ENCODE results near the gene MR1. TPM values are rescaled to one million over a fixed set of nuclear protein-coding genes. Genes with fewer than 3 reads are reported as not detected.
"Not testable (repeated sequence)": the region's sequence is repeated elsewhere in the genome, so short reads cannot be mapped to it uniquely, and the experiment has no call there.

The MR1 gene
- total and polyA plus RNA-seq, 2 donors from 2014 or later, result 15.2 to 29.3 TPM

- H3K9ac ChIP-seq (ENCODE audit: low read length in 3 of 3), result no peak overlapping the region
- no peaks in the 10 kb centered on the region for H3K27me3 ChIP-seq (ENCODE audit: control insufficient read depth, insufficient read depth, low read length)
- no peak overlapping the region for H3K4me3 ChIP-seq (ENCODE audit: low read length in 3 of 3)
- no peak overlapping the region for H3K27ac ChIP-seq (ENCODE audit: low read depth in 2 of 2, low read length in 2 of 2)
- intact Hi-C loops (cut with DNase I), result no loop called here
- DNase-seq (no peak), FAIRE-seq (no peak)
- H3K4me1 ChIP-seq (ENCODE audit: control insufficient read depth in 2 of 3, insufficient read depth in 2 of 3, low read depth in 1 of 3, low read length in 3 of 3), result peaks cover 0 to 4% (median 0%) of the 10 kb centered on the region in 3 donors
- H3K9me3 ChIP-seq (ENCODE audit: control insufficient read depth in 2 of 3, insufficient read depth in 1 of 3, low read length in 3 of 3), result no peaks in the 10 kb centered on the region
- no peaks in the 10 kb centered on the region for H3K36me3 ChIP-seq (ENCODE audit: control insufficient read depth in 2 of 3, insufficient read depth in 3 of 3, low read length in 3 of 3)
- TF ChIP-seq CTCF (IDR thresholded peaks at IDR 0.05; ENCODE audit: borderline replicate concordance, extremely low read depth, insufficient read depth), result no peak
Measured at GRCh38 chr1:181040284-181040865, 6.6 kb downstream of the MR1 start.

GRCh38 chr1:181043025-181043888 lies 9.5 kb downstream of the MR1 start:
- DNase-seq, result no peak
- Histone ChIP-seq H3K27ac (ENCODE audit: low read depth in 2 of 2, low read length in 2 of 2) (no peak overlapping the region), H3K4me3 (ENCODE audit: low read length in 3 of 3) (no peak overlapping the region), H3K9me3 (ENCODE audit: control insufficient read depth in 2 of 3, insufficient read depth in 1 of 3, low read length in 3 of 3) (no peaks in the 10 kb centered on the region), H3K9ac (ENCODE audit: low read length in 3 of 3) (no peak overlapping the region), H3K27me3 (ENCODE audit: control insufficient read depth, insufficient read depth, low read length) (no peaks in the 10 kb centered on the region), H3K4me1 (ENCODE audit: control insufficient read depth in 2 of 3, insufficient read depth in 2 of 3, low read depth in 1 of 3, low read length in 3 of 3) (no peaks in the 10 kb centered on the region), H3K36me3 (ENCODE audit: control insufficient read depth in 2 of 3, insufficient read depth in 3 of 3, low read length in 3 of 3) (no peaks in the 10 kb centered on the region)
- intact Hi-C loops (cut with DNase I), result no loop called here
- FAIRE-seq, result no peak
- TF ChIP-seq CTCF (IDR thresholded peaks at IDR 0.05; ENCODE audit: borderline replicate concordance, extremely low read depth, insufficient read depth), result no peak

- FAIRE-seq, result no peak
Measured at GRCh38 chr1:181044449-181044966, 10.7 kb downstream of the MR1 start.

GRCh38 chr1:181045946-181046345 lies 12.2 kb downstream of the MR1 start:
- H3K9me3 ChIP-seq (ENCODE audit: control insufficient read depth in 2 of 3, insufficient read depth in 1 of 3, low read length in 3 of 3); FAIRE-seq; H3K4me3 ChIP-seq (ENCODE audit: low read length in 3 of 3); intact Hi-C loops (cut with DNase I); H3K36me3 ChIP-seq (ENCODE audit: control insufficient read depth in 2 of 3, insufficient read depth in 3 of 3, low read length in 3 of 3); H3K27ac ChIP-seq (ENCODE audit: low read depth in 2 of 2, low read length in 2 of 2); H3K27me3 ChIP-seq (ENCODE audit: control insufficient read depth, insufficient read depth, low read length); DNase-seq; H3K4me1 ChIP-seq (ENCODE audit: control insufficient read depth in 2 of 3, insufficient read depth in 2 of 3, low read depth in 1 of 3, low read length in 3 of 3); H3K9ac ChIP-seq (ENCODE audit: low read length in 3 of 3): not testable (repeated sequence)

More at GRCh38 chr1:181044449-181044966, 10.7 kb downstream of the MR1 start:
- Histone ChIP-seq H3K9ac (ENCODE audit: low read length in 3 of 3) (no peak overlapping the region), H3K27ac (ENCODE audit: low read depth in 2 of 2, low read length in 2 of 2) (no peak overlapping the region), H3K27me3 (ENCODE audit: control insufficient read depth, insufficient read depth, low read length) (no peaks in the 10 kb centered on the region), H3K4me3 (ENCODE audit: low read length in 3 of 3) (no peak overlapping the region), H3K9me3 (ENCODE audit: control insufficient read depth in 2 of 3, insufficient read depth in 1 of 3, low read length in 3 of 3) (no peaks in the 10 kb centered on the region), H3K4me1 (ENCODE audit: control insufficient read depth in 2 of 3, insufficient read depth in 2 of 3, low read depth in 1 of 3, low read length in 3 of 3) (no peaks in the 10 kb centered on the region), H3K36me3 (ENCODE audit: control insufficient read depth in 2 of 3, insufficient read depth in 3 of 3, low read length in 3 of 3) (no peaks in the 10 kb centered on the region)
- DNase-seq, result no peak
- TF ChIP-seq CTCF (IDR thresholded peaks at IDR 0.05; ENCODE audit: borderline replicate concordance, extremely low read depth, insufficient read depth), result no peak
- intact Hi-C loops (cut with DNase I), result no loop called here
